SH-SY5Y (cell line): ENCODE results near the gene LFNG.

Source experiments
- GATA2 ChIP-seq: IDR thresholded peaks from 2 replicates; pipeline ENCODE4 v1.6.1; 2011; ENCODE audit warnings: mild to moderate bottlenecking, low read depth, low read length
- GATA3 ChIP-seq: IDR thresholded peaks from 2 replicates; pipeline ENCODE4 v1.6.1; 2011; ENCODE audit warnings: low read depth, mild to moderate bottlenecking, low read length, moderate library complexity

- TF ChIP-seq GATA2 (no peak), GATA3 (no peak)
These were observed 23.2 kb upstream of the LFNG start for GRCh38 chr7:2496375-2496774.
